ENCODE results near the gene FBXO3. TPM values are rescaled to one million over a fixed set of nuclear protein-coding genes. Genes with fewer than 3 reads are reported as not detected.

The FBXO3 gene
- total and polyA plus RNA-seq, 9 of the 15 experiments (the other 6 are each of a cell fraction or from before 2014, with no cell fraction given): 11.6 to 59.3 (median 29.2) TPM

DNA sequence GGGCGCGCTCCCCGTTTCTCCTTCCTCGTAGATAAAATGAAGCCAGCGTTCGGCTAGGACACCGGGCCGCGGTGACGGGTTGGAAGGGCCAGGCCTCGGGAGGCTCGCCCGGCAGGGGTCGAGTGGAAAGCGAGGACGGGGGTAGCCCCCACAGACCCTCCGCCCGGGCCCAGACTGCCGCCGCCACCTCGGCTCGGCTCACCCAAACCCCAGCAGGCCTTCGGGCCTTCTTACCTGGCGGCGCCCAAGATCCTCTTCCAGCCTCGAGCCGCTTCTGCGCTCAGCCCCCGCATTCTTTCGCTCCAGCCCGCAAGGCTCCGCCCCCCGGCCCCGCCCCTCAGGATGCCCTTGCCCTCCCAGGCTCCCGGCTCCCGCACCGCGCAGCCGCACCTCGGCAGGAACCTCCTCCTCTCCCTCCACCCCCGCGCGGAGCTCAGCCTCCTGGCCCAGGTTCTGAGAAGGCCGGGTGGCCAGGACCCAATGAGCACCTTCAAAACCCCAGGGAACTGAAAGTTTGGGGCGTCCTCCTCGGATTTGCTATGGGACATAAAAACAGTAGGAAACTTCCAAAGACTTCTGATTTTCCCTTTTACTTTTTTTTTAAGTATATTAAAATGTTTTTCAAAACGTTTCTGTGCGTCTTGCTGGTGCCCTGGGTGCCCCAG lies 38.0 kb downstream of the FBXO3 start, which contains the start of gene CD59 (continued):
- TF ChIP-seq, protein P1, sequence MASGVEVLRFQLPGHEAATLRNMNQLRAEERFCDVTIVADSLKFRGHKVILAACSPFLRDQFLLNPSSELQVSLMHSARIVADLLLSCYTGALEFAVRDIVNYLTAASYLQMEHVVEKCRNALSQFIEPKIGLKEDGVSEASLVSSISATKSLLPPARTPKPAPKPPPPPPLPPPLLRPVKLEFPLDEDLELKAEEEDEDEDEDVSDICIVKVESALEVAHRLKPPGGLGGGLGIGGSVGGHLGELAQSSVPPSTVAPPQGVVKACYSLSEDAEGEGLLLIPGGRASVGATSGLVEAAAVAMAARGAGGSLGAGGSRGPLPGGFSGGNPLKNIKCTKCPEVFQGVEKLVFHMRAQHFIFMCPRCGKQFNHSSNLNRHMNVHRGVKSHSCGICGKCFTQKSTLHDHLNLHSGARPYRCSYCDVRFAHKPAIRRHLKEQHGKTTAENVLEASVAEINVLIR (CRISPR knock-in tag; IDR thresholded peaks at IDR 0.05): no peak
- no peak for TF ChIP-seq ZNF175 (CRISPR knock-in tag; IDR thresholded peaks at IDR 0.05; ENCODE audit: low read depth)
- TF ChIP-seq SRSF9 (IDR thresholded peaks at IDR 0.05; ENCODE audit: borderline replicate concordance, low read depth, low read length): no peak
- peak; percentile 60; the same call in 1 of the 2 replicates for TF ChIP-seq RB1 (IDR thresholded peaks at IDR 0.05; ENCODE audit: low read depth)
- no peak for TF ChIP-seq IRF2 (CRISPR knock-in tag; IDR thresholded peaks at IDR 0.05)
- TF ChIP-seq HMGN3 (IDR thresholded peaks at IDR 0.05; ENCODE audit: borderline replicate concordance, extremely low read depth, insufficient read length, low read depth, low read length): peak; percentile 78
- peak; percentile 60; the same call in 1 of the 2 replicates for TF ChIP-seq MTA3 (IDR thresholded peaks at IDR 0.05; ENCODE audit: borderline replicate concordance)
- TF ChIP-seq, protein P2, sequence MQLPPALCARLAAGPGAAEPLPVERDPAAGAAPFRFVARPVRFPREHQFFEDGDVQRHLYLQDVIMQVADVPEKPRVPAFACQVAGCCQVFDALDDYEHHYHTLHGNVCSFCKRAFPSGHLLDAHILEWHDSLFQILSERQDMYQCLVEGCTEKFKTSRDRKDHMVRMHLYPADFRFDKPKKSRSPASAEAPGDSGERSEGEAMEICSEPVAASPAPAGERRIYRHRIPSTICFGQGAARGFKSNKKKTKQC (CRISPR knock-in tag; IDR thresholded peaks at IDR 0.05): peak; percentile 40
- no peak for TF ChIP-seq RBM14 (IDR thresholded peaks at IDR 0.05; ENCODE audit: borderline replicate concordance, insufficient read depth, low read depth, low read length)
- no peak for TF ChIP-seq CC2D1A (IDR thresholded peaks at IDR 0.05)
- TF ChIP-seq, protein P3, sequence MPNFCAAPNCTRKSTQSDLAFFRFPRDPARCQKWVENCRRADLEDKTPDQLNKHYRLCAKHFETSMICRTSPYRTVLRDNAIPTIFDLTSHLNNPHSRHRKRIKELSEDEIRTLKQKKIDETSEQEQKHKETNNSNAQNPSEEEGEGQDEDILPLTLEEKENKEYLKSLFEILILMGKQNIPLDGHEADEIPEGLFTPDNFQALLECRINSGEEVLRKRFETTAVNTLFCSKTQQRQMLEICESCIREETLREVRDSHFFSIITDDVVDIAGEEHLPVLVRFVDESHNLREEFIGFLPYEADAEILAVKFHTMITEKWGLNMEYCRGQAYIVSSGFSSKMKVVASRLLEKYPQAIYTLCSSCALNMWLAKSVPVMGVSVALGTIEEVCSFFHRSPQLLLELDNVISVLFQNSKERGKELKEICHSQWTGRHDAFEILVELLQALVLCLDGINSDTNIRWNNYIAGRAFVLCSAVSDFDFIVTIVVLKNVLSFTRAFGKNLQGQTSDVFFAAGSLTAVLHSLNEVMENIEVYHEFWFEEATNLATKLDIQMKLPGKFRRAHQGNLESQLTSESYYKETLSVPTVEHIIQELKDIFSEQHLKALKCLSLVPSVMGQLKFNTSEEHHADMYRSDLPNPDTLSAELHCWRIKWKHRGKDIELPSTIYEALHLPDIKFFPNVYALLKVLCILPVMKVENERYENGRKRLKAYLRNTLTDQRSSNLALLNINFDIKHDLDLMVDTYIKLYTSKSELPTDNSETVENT (CRISPR knock-in tag; IDR thresholded peaks at IDR 0.05): 0 out of 2 replicates have a peak, but pooled peaks have one; percentile 19
- TF ChIP-seq GTF2E2 (tag; IDR thresholded peaks at IDR 0.05): 0 out of 2 replicates have a peak, but pooled peaks have one; percentile 54
- peak; percentile 35; the same call in 1 of the 2 replicates for TF ChIP-seq EP400 (IDR thresholded peaks at IDR 0.05)
- TF ChIP-seq MEIS2 (IDR thresholded peaks at IDR 0.05; ENCODE audit: partially characterized antibody): peak; percentile 52
- TF ChIP-seq ESRRA (IDR thresholded peaks at IDR 0.05; ENCODE audit: borderline replicate concordance, low read depth): peak; percentile 29; the same call in 1 of the 2 replicates
- TF ChIP-seq SUPT5H (IDR thresholded peaks at IDR 0.05): peak; percentile 83
- TF ChIP-seq ARNT (IDR thresholded peaks at IDR 0.05): no peak
- no peak for TF ChIP-seq FUS (optimal IDR thresholded peaks at IDR 0.05; ENCODE audit: low read depth, low read length)
- TF ChIP-seq ELF2 (CRISPR knock-in tag; IDR thresholded peaks at IDR 0.05): no peak
- 0 out of 2 replicates have a peak, but pooled peaks have one; percentile 32 for TF ChIP-seq FOXK1 (CRISPR knock-in tag; IDR thresholded peaks at IDR 0.05; ENCODE audit: borderline replicate concordance)
- TF ChIP-seq, protein P4, sequence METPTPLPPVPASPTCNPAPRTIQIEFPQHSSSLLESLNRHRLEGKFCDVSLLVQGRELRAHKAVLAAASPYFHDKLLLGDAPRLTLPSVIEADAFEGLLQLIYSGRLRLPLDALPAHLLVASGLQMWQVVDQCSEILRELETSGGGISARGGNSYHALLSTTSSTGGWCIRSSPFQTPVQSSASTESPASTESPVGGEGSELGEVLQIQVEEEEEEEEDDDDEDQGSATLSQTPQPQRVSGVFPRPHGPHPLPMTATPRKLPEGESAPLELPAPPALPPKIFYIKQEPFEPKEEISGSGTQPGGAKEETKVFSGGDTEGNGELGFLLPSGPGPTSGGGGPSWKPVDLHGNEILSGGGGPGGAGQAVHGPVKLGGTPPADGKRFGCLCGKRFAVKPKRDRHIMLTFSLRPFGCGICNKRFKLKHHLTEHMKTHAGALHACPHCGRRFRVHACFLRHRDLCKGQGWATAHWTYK (CRISPR knock-in tag; IDR thresholded peaks at IDR 0.05): 0 out of 2 replicates have a peak, but pooled peaks have one; percentile 1
- TF ChIP-seq SMAD2 (IDR thresholded peaks at IDR 0.05; ENCODE audit: low read depth, low read length): no peak
- TF ChIP-seq RBFOX2 (IDR thresholded peaks at IDR 0.05; ENCODE audit: low read depth, low read length): peak; percentile 87
- TF ChIP-seq POLR2H (tag; IDR thresholded peaks at IDR 0.05; ENCODE audit: low read depth): peak; percentile 57; the same call in 1 of the 2 replicates
